NCI-H446 (cell line): ENCODE data around the gene LPP.
A peak's percentile ranks its signal among the peaks of the same experiment; 100 is the strongest.

Experiments
- DNase-seq, 2 experiments: peaks; one replicate each; lab custom pipeline; 2025; lab: John Stamatoyannopoulos, UW

Gene LPP

DNA sequence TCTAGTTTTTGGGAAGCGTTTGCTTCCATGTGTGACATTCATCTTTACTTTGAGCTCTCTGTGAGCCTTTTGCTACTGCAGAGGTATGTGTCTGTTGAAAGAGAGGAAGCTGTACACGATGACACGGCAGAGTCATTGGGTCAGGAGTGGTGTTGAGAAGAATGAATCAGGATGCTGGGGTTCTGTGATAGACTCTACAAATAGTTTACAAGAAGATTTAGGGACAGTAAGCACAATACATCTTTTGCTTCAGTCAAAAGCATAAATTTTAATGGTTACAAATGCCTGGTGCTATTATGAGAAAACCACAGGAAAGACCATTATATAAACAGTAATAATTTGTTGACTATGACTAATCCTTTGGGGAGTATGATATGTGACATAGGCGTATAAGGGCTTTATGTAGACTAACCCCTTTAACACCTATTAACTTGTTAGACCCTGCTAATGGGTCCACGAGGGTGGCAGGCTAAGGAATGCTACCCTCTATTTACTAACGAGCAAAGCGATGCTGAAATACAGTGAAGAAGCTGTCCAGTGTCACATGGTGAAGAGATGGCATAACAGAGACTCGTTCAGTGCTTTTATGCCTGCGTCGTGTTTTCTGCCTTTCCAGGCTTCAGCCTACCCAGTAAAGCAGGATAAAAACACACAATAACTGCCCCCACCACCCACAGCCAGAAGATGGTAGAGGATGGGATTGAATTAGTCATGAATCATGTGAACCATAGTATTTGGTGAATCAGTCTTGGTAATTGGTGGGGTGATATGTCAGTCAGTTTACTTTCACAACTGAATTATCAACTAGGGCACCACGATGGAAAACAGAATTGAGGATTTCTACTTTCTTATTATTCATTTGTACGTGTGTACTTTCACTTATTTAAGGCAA lies 118.8 kb downstream of the LPP start:
- no peak for DNase-seq

DNA sequence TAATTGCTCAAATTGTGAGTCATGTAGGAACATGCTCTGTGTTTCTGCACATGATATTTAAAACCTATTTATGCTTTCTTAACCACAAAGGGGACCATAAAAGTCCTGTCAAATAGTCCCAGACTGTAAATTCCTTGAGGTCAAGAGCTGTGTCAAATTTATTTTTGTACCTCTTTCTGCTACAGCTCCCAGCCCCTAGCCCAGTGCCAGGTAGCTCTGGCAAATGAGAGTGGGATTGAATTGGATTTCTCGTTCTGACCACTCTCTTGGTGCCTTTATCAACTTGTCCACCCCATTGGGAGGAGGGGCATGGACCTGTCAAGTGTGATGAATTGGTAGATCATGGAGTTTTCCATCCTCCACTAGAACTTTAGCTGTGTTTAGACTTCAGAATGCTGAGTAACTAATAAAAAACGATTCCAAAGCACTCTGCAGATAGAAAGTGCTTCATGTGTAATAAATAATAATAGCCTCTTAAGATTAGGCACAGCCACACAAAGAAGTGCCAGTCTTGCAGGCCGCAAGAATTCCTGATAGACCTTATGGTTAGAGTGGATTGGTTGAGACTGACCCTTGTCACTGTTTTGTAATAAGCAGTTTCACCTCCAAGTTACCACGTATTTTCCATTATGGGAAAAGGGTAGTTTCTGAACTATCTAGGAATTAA lies 120.4 kb downstream of the LPP start:
- DNase-seq = no peak

DNA sequence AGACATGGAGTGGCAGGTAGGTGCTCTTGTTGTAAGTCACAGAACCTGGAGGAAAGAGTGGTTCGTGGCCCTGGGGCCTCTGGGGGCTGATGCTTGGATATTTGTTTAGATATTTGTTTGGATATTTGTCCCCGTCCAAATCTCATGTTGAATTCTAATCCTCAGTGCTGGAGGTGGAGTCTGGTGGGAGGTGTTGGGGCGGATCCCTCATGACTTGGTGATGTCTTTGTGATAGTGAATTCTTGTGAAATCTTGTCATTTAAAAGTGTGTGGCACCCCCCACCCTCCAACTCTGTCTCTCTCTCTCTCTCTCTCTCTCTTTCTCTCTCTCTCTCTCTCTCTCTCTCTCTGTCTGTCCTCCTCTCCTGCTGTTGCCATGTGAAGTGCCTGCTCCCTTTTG lies 122.4 kb downstream of the LPP start:
- DNase-seq = no peak

DNA sequence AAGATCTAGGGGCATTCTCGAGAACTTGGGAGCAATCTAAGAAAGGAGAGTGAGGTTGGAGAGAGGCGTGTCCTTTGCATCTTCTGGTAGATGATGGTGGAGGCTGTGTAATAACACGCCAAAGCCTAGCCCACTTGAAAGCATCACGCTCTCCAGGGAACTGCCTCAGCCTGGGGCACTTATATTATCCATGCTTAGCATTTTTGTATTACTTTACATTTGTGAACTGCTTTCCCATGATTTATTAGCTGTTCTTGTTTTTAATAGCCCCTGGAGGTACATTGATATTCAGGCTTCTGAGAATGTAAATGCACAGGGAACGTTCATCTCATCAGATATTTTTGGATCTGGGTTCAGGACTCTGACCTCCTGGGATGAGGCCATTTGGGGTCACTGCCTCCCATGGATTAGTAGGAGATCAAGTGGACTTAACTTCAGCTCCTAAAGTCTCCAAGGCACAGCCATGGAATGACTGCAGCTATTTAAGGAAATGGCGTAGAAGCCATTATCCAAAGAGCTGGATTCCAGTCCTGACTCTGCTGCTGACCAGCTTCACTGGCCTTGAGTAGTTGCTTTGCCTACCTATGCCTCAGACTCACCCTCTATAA lies 124.9 kb downstream of the LPP start:
- no peak for DNase-seq

- DNase-seq = no peak
These were observed 125.8 kb downstream of the LPP start for GRCh38 chr3:188279502-188280335.

- no peak for DNase-seq
These were observed 126.7 kb downstream of the LPP start for GRCh38 chr3:188280627-188281026.

GRCh38 chr3:188282871-188283270 lies 128.9 kb downstream of the LPP start:
- DNase-seq = no peak

GRCh38 chr3:188283347-188283746 lies 129.4 kb downstream of the LPP start:
- DNase-seq = no peak

- no peak for DNase-seq
These were observed 130.7 kb downstream of the LPP start for GRCh38 chr3:188284455-188285212.

DNA sequence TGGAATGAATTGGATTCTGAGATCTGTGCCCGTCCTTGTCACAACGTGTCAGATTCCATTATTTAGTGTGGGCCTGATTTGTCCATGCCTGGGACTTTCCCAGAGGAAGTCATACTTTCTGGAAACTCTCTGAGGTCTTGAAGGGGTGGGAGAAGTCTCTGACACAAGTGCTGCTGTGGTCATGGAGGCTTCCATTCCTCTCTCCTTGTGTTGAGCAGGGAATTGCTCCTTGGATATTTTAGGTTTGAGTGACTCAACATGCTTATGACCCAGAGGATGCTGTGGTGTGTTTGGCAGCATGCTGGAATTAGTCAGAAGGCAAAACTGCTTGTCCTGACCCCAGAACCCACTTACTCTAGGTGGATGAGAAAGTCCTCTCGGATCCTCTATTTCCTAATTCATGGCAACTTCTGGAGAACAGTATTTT lies 132.1 kb downstream of the LPP start:
- no peak for DNase-seq

GRCh38 chr3:188287339-188287738 lies 133.4 kb downstream of the LPP start:
- DNase-seq = no peak

DNA sequence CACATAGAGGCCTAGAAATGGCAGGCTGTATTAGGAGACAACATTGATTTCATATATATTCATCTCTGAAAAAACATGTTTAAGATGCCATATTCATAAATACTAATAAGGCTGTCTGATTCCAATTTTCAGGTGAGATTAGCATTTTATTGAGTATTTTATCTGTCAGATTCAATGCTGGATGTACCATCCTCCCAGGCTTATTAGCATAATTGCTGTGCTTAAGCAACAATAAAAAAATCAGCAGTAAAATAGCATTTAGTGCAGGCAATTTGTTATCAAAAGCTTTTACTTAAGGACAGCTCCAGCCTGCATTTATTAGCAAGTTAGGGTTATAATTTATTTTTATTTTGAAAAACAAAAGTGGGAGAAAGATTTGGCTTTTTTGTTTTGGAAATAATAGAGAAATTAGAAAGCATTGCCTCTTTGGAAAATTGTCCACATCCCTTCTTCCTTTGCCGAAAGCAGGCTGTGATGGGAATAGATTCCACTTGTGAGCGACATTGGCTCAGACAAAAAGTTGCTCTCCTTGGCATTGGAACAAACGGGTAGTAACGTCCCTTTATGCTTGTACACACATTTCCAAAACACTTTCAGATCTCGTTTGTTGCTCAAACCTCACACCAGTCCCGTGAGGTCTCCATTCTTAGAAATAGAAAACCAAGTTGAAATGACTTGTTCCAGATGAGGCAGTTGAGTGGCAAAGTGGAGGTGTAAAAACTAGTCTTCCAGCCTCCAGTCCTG lies 134.0 kb downstream of the LPP start:
- no peak for DNase-seq

- no peak for DNase-seq
These were observed 138.3 kb downstream of the LPP start for GRCh38 chr3:188292251-188292650.

DNA sequence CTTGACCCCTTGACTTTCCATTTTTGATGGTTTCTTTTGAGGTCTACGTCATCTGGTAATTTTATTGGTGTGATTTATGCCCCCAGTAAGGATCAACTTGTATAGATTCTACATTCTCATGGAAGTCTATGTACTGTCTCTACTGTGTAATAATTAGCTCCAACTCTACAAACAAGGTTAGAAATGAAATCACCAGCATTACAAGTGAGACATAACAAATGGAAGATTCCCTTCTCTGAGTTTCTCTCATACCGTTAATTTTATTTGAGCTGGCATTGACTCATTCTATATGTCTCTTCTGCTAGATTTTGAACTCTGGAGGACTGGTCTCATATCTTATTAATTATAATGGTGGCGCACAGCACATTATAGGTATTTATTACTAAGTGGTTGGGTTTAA lies 138.9 kb downstream of the LPP start:
- DNase-seq = no peak

GRCh38 chr3:188294113-188294512 lies 140.2 kb downstream of the LPP start:
- DNase-seq = no peak

GRCh38 chr3:188294823-188295487 lies 141.0 kb downstream of the LPP start:
- DNase-seq = peak; percentile 37 to 47

DNA sequence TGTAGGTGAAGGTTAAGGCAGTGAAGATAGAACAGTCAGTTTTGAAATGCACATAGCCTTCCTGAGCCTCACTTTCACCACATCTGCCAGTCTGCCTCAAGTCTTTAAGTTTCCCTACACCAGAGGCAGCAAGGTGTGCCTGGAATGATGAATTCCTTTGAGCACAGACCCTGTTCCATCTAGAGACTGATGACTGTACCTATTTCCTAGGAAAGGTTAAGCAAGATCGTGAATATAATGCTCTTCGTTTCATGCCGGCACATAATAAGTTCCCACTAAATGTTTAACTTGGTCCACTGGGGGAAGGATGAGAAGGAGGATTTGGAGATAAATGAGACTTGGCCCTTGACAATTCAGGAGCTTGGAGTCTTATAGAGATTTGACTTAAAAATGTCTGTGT lies 141.9 kb downstream of the LPP start:
- no peak for DNase-seq

DNA sequence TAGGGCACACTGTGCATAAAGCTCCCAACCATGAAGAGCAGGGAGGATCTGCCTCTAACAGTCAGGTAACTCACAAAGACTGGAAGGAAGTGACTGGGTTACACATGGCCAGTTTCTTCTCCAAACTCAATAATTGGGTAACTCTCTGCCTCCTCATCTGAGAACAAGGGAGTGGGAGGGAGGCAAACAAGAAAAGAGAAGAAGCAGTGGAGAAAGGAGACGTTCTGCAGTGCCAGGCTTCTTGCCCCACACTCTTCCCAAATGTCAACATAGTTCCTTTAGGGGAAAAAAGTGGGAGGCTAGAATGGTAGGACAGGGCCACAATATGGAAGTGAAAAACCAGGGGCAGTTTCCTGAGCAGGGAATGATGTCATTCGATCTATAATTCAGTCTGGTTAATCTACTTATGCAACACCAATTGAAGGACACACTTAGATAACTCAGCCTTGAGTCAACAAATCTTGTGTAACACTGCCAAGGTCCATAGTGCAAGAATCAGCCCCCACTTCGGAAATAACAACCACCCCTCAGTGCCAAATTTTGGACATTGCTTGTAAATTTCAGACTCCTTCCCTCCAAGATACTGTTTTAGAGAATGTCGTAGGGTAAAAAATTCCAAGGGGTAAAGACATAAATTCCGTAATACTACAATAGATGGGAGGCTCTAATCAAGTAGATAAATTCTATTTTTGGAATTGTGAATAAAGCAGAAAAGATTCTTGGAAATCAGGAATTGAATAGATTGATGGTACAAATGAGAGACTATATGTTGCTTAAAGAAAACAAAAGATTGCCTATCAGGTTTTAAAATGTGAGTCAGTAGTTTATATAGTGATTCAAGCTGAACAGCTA lies 143.0 kb downstream of the LPP start:
- DNase-seq = no peak

DNA sequence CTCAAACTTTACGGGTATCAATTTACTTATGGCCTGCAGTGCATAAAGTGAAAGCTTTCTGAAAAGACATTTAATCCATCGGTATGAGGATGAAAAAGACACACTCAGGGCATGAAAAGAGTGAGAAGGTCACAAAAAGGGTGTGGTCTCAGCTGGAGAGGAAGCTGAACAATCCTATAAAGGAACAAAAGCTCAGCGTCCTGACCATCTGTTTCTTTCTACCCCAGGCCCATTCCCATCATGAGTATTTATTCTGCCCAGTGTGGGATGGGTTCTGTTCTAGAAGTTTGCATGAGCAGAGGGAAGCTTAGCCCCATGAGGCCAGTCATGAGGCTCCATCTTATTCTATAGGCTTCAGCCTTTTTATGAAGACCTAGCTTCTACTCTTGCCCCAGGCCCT lies 144.6 kb downstream of the LPP start:
- DNase-seq = no peak
